ENCODE measurements around the gene ZNF850. TPM values are rescaled to one million over a fixed set of nuclear protein-coding genes. Genes with fewer than 3 reads are reported as not detected.

Gene ZNF850
- 1 to 10 TPM; 3.1 to 7.8 (median 4.6) TPM for total RNA-seq
- polyA plus RNA-seq: under 1 TPM; 0.36 to 0.51 (median 0.46) TPM
- long read RNA-seq, donor 1: 0 reads
- long read RNA-seq, donor 2: 0 reads

GRCh38 chr19:36772311-36773222, at the start of gene ZNF850:
Gene ZNF850, minus strand, starts transcription at chr19:36772807. Its CDS starts 10,201 bp downstream, at chr19:36762606.
- WGBS, 5 donors: 0 to 1% (median 1%) methylated on average over 40 to 57 of the region's 57 CpGs
- Histone ChIP-seq H3K4me3 (peak within 1 kb of the TSS; percentile 72 to 94 (median 90)), H3K4me1 (peaks cover 3 to 25% (median 17%) of the 10 kb centered on the region in 6 donors), H3K36me3 (peaks cover 0 to 25% (median 0%) of the 10 kb centered on the region in 6 donors), H3K9me3 (peaks cover 6 to 85% (median 74%) of the 10 kb centered on the region in 8 donors), H3K27me3 (replicated peaks in 1 of 7) (no peaks in the 10 kb centered on the region), H3K27ac (peak within 1 kb of the TSS; percentile 69 to 90 (median 86))
- peak; percentile 96 for DNase-seq
- intact Hi-C loops (cut with DNase I; ENCODE audit: low total_unique reads): no loop called here
- peak; percentile 81 to 84 (median 82) for TF ChIP-seq POLR2AphosphoS5 (IDR thresholded peaks at IDR 0.05)
- TF ChIP-seq POLR2A (IDR thresholded peaks at IDR 0.05): peak in 1 of 3 donors; percentile 39
- TF ChIP-seq CTCF (IDR thresholded peaks at IDR 0.05 in 8 of 11, conservative IDR thresholded peaks at IDR 0.05 in 3 of 11): peak in 4 of 11 experiments; percentile 10 to 32 (median 24)

GRCh38 chr19:36821758-36822157, 49.2 kb upstream of the ZNF850 start:
- 92 to 100% (median 97%) methylated on average over 5 of the region's 5 CpGs for WGBS, 5 donors
- H3K4me3 ChIP-seq: peak overlapping the region in 1 of 8 donors; percentile 16
- H3K36me3 ChIP-seq: peaks cover 52 to 100% (median 88%) of the 10 kb centered on the region in 6 donors
- TF ChIP-seq POLR2A (IDR thresholded peaks at IDR 0.05) (no peak), CTCF (IDR thresholded peaks at IDR 0.05 in 8 of 11, conservative IDR thresholded peaks at IDR 0.05 in 3 of 11) (no peak), POLR2AphosphoS5 (IDR thresholded peaks at IDR 0.05) (no peak)
- DNase-seq: no peak
- intact Hi-C loops (cut with DNase I; ENCODE audit: low total_unique reads): no loop called here
- H3K27ac ChIP-seq: no peak overlapping the region
- H3K4me1 ChIP-seq: no peaks in the 10 kb centered on the region
- peaks cover 79 to 100% (median 100%) of the 10 kb centered on the region in 8 donors for H3K9me3 ChIP-seq
- no peaks in the 10 kb centered on the region for H3K27me3 ChIP-seq (replicated peaks in 1 of 7)

- H3K4me1 ChIP-seq: no peaks in the 10 kb centered on the region
- 96 to 99% (median 97%) methylated on average over 7 of the region's 7 CpGs for WGBS, 5 donors
- H3K36me3 ChIP-seq: peaks cover 36 to 100% (median 90%) of the 10 kb centered on the region in 6 donors
- H3K27me3 ChIP-seq (replicated peaks in 1 of 7): no peaks in the 10 kb centered on the region
- no peak overlapping the region for H3K27ac ChIP-seq
- no peak overlapping the region for H3K4me3 ChIP-seq
- no peak for TF ChIP-seq CTCF (IDR thresholded peaks at IDR 0.05 in 8 of 11, conservative IDR thresholded peaks at IDR 0.05 in 3 of 11)
- TF ChIP-seq POLR2AphosphoS5 (IDR thresholded peaks at IDR 0.05): no peak
- no peak for TF ChIP-seq POLR2A (IDR thresholded peaks at IDR 0.05)
- no peak for DNase-seq
- H3K9me3 ChIP-seq: peaks cover 82 to 100% (median 100%) of the 10 kb centered on the region in 8 donors
- intact Hi-C loops (cut with DNase I; ENCODE audit: low total_unique reads): no loop called here
These were observed 46.6 kb upstream of the ZNF850 start for GRCh38 chr19:36819130-36819630.

- H3K4me1 ChIP-seq: no peaks in the 10 kb centered on the region
- H3K4me3 ChIP-seq: no peak overlapping the region
- intact Hi-C loops (cut with DNase I; ENCODE audit: low total_unique reads): no loop called here
- no peak overlapping the region for H3K27ac ChIP-seq
- TF ChIP-seq CTCF (IDR thresholded peaks at IDR 0.05 in 8 of 11, conservative IDR thresholded peaks at IDR 0.05 in 3 of 11): no peak
- no peak for TF ChIP-seq POLR2AphosphoS5 (IDR thresholded peaks at IDR 0.05)
- TF ChIP-seq POLR2A (IDR thresholded peaks at IDR 0.05): no peak
- H3K36me3 ChIP-seq: peaks cover 19 to 100% (median 53%) of the 10 kb centered on the region in 6 donors
- no peak for DNase-seq
- H3K9me3 ChIP-seq: peaks cover 38 to 100% (median 100%) of the 10 kb centered on the region in 8 donors
- no peaks in the 10 kb centered on the region for H3K27me3 ChIP-seq (replicated peaks in 1 of 7)
These were observed 34.4 kb upstream of the ZNF850 start for GRCh38 chr19:36807029-36807428.
